HG02870 (cell line): ENCODE measurements around the gene MEN1.

Experiments
- ATAC-seq: cut with Tn5 transposase; IDR thresholded peaks from one replicate; pipeline ENCODE4 v1.9.1; 2021; ENCODE audit warnings: mild to moderate bottlenecking, moderate library complexity; ENCODE audit not compliant: unreplicated experiment

MEN1 gene

GRCh38 chr11:64803158-64803845 lies 7.0 kb downstream of the MEN1 start, which contains the start of gene MAP4K2:
Gene MAP4K2 (minus strand): TSS chr11:64803214. CDS start chr11:64803149, 65 bp downstream.
- ATAC-seq: no peak

GRCh38 chr11:64802370-64803157 lies 7.8 kb downstream of the MEN1 start:
- ATAC-seq: no peak

GRCh38 chr11:64801561-64802369 lies 8.6 kb downstream of the MEN1 start:
- no peak for ATAC-seq

GRCh38 chr11:64801158-64801464 lies 9.2 kb downstream of the MEN1 start:
- ATAC-seq: no peak

GRCh38 chr11:64800303-64801157 lies 9.8 kb downstream of the MEN1 start:
- ATAC-seq: no peak

GRCh38 chr11:64799623-64800302 lies 10.6 kb downstream of the MEN1 start:
- no peak for ATAC-seq

GRCh38 chr11:64799256-64799622 lies 11.1 kb downstream of the MEN1 start:
- ATAC-seq: no peak

- ATAC-seq: no peak
These were observed 13.4 kb downstream of the MEN1 start for GRCh38 chr11:64796757-64797541.

GRCh38 chr11:64796047-64796756 lies 14.1 kb downstream of the MEN1 start:
- ATAC-seq: no peak

- ATAC-seq: no peak
These were observed 15.8 kb downstream of the MEN1 start for GRCh38 chr11:64794526-64794925.

- no peak for ATAC-seq
These were observed 16.8 kb downstream of the MEN1 start for GRCh38 chr11:64793271-64794160.

- no peak for ATAC-seq
These were observed 17.9 kb downstream of the MEN1 start for GRCh38 chr11:64792482-64792881.

- no peak for ATAC-seq
These were observed 18.5 kb downstream of the MEN1 start for GRCh38 chr11:64791781-64792291.

GRCh38 chr11:64790205-64791095 lies 19.9 kb downstream of the MEN1 start:
- ATAC-seq: no peak

- ATAC-seq: no peak
These were observed 20.8 kb downstream of the MEN1 start for GRCh38 chr11:64789331-64790204.
